Coronary artery (tissue), 2 donors: ENCODE measurements around the gene DKK1.

ENCODE experiments used
- DNase-seq: peaks from one replicate; pipeline ENCODE4 v3.0.0-alpha.2; 2017; ENCODE audit warnings: low spot score
- H3K27ac ChIP-seq, 2 donors: fragments of 200-600 bp; sonication (generic); one replicate each; pipeline ENCODE4 v1.5.1; 2016 to 2019
- H3K4me3 ChIP-seq: fragments of 200-600 bp; sonication (generic); 2 replicates; pipeline ENCODE4 v1.5.1; 2016; ENCODE audit warnings: mild to moderate bottlenecking, moderate library complexity
- CTCF ChIP-seq: fragments of 200-600 bp; sonication (generic); IDR thresholded peaks from one replicate; pipeline ENCODE4 v1.5.1; 2019; ENCODE audit warnings: antibody characterized with exemption

Gene DKK1

GRCh38 chr10:52316500-52316899 is 2.4 kb downstream of the DKK1 start:
- DNase-seq = no peak
- no peak overlapping the region for H3K4me3 ChIP-seq
- H3K27ac ChIP-seq = no peak overlapping the region
- no peak for TF ChIP-seq CTCF

- Histone ChIP-seq H3K27ac (no peak overlapping the region), H3K4me3 (no peak overlapping the region)
- TF ChIP-seq CTCF = no peak
- DNase-seq = no peak
Observed at GRCh38 chr10:52318136-52318701, 4.1 kb downstream of the DKK1 start.

GRCh38 chr10:52318822-52319464 is 4.9 kb downstream of the DKK1 start:
- no peak overlapping the region for H3K4me3 ChIP-seq
- no peak for DNase-seq
- TF ChIP-seq CTCF = no peak
- no peak overlapping the region for H3K27ac ChIP-seq

- no peak for TF ChIP-seq CTCF
- no peak for DNase-seq
- Histone ChIP-seq H3K4me3 (no peak overlapping the region), H3K27ac (no peak overlapping the region)
Observed at GRCh38 chr10:52319926-52320325, 5.8 kb downstream of the DKK1 start.

- Histone ChIP-seq H3K4me3 (no peak overlapping the region), H3K27ac (no peak overlapping the region)
- DNase-seq = no peak
- TF ChIP-seq CTCF = no peak
Observed at GRCh38 chr10:52322323-52322722, 8.2 kb downstream of the DKK1 start.

GRCh38 chr10:52322936-52323335 is 8.9 kb downstream of the DKK1 start:
- Histone ChIP-seq H3K4me3 (no peak overlapping the region), H3K27ac (no peak overlapping the region)
- no peak for TF ChIP-seq CTCF
- DNase-seq = no peak

GRCh38 chr10:52326382-52326781 is 12.3 kb downstream of the DKK1 start:
- Histone ChIP-seq H3K4me3 (no peak overlapping the region), H3K27ac (no peak overlapping the region)
- DNase-seq = no peak
- no peak for TF ChIP-seq CTCF
